Right cardiac atrium (tissue), 5 donors: ENCODE results near the gene LRRC3B. TPM values are rescaled to one million over a fixed set of nuclear protein-coding genes. Genes with fewer than 3 reads are reported as not detected.

Experiments
- ATAC-seq, 2 donors: fragments of 200-7000 bp; cut with Tn5 transposase; one replicate each; pipeline versions ENCODE4 v1.8.0 to v1.9.1; 2020; ENCODE audit warnings: moderate library complexity in 2 of 2, mild to moderate bottlenecking in 1 of 2
- DNase-seq, 3 donors: peaks; one replicate each; pipeline ENCODE4 v3.0.0-alpha.2; 2020
- H3K27ac ChIP-seq: one replicate; pipeline ENCODE4 v1.5.1; 2013; ENCODE audit warnings: mild to moderate bottlenecking, low read length, control low read depth, moderate library complexity
- H3K27me3 ChIP-seq: one replicate; pipeline ENCODE4 v1.6.1; 2013; ENCODE audit not compliant: control insufficient read depth, insufficient read depth
- H3K4me1 ChIP-seq: one replicate; pipeline ENCODE4 v1.6.1; 2013; ENCODE audit warnings: low read length; ENCODE audit not compliant: control insufficient read depth, insufficient read depth
- H3K4me3 ChIP-seq: one replicate; pipeline ENCODE4 v1.5.1; 2013; ENCODE audit warnings: low read length, control low read depth
- H3K9me3 ChIP-seq: one replicate; pipeline ENCODE4 v1.6.1; 2013; ENCODE audit warnings: low read length; ENCODE audit not compliant: control insufficient read depth
- WGBS: extraction: QIAGEN DNeasy Blood & Tissue Kit; methylation state at CpG from one replicate; pipeline ENCODE4 v1.1.7; 2013; 5-methylcytosine and 5-hydroxymethylcytosine counted together
- intact Hi-C, 4 donors: fragments of 100-400 bp; cut with DNase I; formaldehyde crosslinking; loops; one replicate each; pipeline versions ENCODE4 v1.11.0 to v1.14.0; 2022 to 2023
- polyA plus RNA-seq: library from polyadenylated mRNA; stranded (reverse); fragments of 200-250 nt; gene quantifications from one replicate; pipeline ENCODE4 v1.2.3, GENCODE V29; 2013
- total RNA-seq, 4 donors: library from RNA; stranded (reverse); fragmentation: NEBNext Ultra II Directional; extraction: Animal tissue kit (Norgen Biotek cat#: 25700); gene quantifications; one replicate each; pipeline ENCODE4 v1.2.1, GENCODE V29; 2021
- donor health status: healthy with polysubstance abuse.
- donor health status: DM: no; HTN: yes; CAD: no.
- donor health status: DM: no; HTN: no; CAD: no.
- donor health status: DM: no; HTN: yes; CAD: no; lungs with severe emphysema.
- donor health status: DM: yes; HTN: yes; CAD: no.

The LRRC3B gene
- total and polyA plus RNA-seq, 5 donors, result 0.03 to 0.68 (median 0.16) TPM; not detected in 2

DNA sequence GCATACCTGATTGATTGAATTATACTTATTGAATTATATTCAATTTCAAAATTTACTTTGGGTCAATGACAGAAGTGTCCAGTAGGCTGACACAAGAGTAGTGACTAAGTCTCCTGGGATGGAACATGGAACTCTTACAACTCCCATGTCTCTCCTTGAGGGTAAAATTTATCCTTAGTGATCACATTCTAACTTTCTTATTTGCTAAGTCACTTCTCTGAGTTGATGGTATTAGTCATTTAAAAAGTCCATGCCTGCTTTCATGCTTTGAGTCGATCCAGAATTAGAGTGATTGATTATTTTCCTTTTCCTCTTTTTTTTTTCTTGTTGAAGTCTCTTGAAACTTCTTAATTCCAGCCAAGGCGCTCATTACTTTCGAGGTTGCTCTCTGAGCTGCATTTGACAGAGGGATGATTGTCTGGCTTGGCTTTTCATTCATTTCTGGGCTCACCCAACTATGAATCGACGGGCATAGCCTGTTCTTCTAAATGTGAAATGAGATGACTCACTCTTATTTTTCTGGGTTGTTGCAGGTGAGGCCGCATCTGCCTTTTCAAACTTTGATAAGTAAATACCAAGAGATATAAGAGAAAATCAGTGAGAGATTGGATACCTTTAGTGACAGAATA lies 34.9 kb downstream of the LRRC3B start:
- Histone ChIP-seq H3K9me3 (no peaks in the 10 kb centered on the region), H3K27me3 (no peaks in the 10 kb centered on the region), H3K27ac (no peak overlapping the region), H3K4me1 (no peaks in the 10 kb centered on the region), H3K4me3 (no peak overlapping the region)
- WGBS, result 76% methylated on average over 6 of the region's 6 CpGs
- ATAC-seq (no peak), DNase-seq (no peak)
- intact Hi-C loops, result no loop called here

DNA sequence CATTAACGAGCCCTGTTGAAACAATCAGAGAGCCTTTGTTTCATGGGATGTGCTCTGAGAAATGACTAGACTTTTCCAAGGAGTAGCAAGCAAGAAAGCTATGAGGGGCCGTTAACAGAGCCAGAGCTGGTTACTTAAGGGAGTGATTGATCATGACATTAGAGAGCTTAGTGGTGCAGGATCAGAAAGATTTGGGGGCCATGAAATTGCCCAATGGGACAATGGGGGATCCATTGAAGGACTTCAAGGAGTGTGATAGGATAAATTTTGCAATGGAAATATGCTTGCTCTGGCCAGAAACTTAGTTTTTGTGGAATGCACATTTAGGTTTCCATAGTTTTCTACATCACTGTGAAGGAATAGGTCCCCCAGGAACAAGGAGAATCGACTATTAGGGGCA lies 45.6 kb downstream of the LRRC3B start:
- no peaks in the 10 kb centered on the region for H3K27me3 ChIP-seq
- H3K4me3 ChIP-seq, result no peak overlapping the region
- no peaks in the 10 kb centered on the region for H3K4me1 ChIP-seq
- no peak overlapping the region for H3K27ac ChIP-seq
- ATAC-seq (no peak), DNase-seq (no peak)
- intact Hi-C loops, result no loop called here
- H3K9me3 ChIP-seq, result no peaks in the 10 kb centered on the region
- WGBS, result 66% methylated on average over 3 of the region's 3 CpGs

DNA sequence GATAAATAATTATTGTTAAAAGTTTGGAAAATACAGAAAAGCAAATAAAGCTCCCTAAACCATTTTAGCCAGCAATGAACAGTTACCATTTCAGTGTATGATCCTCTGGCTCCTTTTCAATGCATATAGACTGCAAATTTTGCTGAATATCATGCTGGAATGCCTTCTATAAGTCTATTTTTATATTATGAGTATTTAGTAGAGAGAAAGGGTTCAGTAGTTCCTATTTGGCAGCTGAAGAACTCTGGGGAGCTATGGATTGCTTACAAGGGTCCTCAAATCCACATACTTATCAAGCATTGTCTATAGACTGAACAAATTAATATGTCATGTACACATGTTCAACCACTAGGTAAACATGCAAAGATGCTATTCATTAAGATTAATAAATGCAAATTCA lies 46.1 kb downstream of the LRRC3B start:
- Histone ChIP-seq H3K27ac (no peak overlapping the region), H3K27me3 (no peaks in the 10 kb centered on the region), H3K4me3 (no peak overlapping the region), H3K4me1 (no peaks in the 10 kb centered on the region), H3K9me3 (no peaks in the 10 kb centered on the region)
- no peak for DNase-seq
- no peak for ATAC-seq
- intact Hi-C loops, result no loop called here

DNA sequence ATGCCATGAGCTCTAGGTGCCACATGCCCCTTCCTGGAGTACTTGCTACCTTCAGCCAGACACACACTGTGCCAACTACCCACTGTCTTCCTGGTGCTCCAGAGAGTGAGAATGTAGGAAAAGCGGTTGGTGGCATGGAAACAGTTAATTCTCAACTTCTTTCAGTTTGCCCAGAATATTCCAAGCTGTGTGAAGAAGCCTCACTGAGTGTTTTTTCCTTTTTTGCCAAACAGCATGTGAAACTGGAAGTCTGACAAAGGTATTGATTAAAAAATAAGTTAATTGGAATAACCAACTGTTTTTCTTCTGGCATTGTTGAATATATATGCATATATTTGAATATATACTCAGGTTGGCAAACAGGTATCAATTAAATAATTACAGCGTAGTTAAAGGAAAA lies 52.8 kb downstream of the LRRC3B start:
- ATAC-seq (no peak), DNase-seq (no peak)
- 94% methylated on average over 2 of the region's 2 CpGs for WGBS
- Histone ChIP-seq H3K9me3 (no peaks in the 10 kb centered on the region), H3K4me1 (no peaks in the 10 kb centered on the region), H3K27me3 (no peaks in the 10 kb centered on the region), H3K4me3 (no peak overlapping the region), H3K27ac (no peak overlapping the region)
- intact Hi-C loops, result no loop called here

DNA sequence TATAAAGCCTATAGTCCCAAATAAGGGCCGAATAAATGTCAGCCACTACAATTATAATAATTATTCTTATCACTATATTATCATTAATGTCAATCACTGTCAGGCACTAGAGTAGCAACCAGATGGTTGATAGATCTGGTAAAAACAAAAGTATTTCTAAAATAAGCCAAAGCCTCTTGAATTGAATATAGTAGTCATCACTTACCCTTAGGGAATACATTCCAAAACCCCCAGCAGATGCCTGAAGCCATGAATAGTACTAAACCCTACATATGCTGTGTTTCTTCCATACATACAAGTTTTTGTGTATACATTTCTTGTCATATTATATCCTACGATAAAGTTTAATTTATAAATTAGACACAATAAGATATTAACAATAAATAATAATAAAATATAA lies 59.1 kb downstream of the LRRC3B start:
- ATAC-seq, result no peak
- intact Hi-C loops, result no loop called here
- 84% methylated on average over 2 of the region's 2 CpGs for WGBS
- Histone ChIP-seq H3K4me3 (no peak overlapping the region), H3K27me3 (no peaks in the 10 kb centered on the region), H3K4me1 (no peaks in the 10 kb centered on the region), H3K9me3 (no peaks in the 10 kb centered on the region), H3K27ac (no peak overlapping the region)
- DNase-seq, result no peak

DNA sequence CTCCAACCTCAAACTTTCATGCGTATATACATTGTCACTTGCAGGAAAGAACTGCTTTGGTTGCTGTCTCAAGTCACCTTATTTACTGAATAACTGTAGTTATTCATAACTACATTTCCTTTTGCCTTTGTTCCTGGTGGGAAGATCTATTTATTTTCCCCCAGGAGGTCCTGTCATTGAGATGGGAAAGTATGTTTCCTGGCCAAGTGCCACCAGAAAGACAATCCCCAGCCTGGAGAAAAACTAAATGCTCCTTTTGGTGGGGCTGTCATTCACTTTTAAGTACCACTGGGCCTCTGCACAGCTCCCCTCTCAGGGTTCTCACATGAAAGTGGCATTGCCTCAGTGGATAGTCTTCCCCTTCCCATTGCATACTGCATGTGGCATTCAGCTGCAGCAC lies 59.8 kb downstream of the LRRC3B start:
- no peaks in the 10 kb centered on the region for H3K9me3 ChIP-seq
- intact Hi-C loops, result no loop called here
- DNase-seq, result no peak
- H3K4me1 ChIP-seq, result no peaks in the 10 kb centered on the region
- WGBS, result 90% methylated on average over 1 of the region's 1 CpG
- H3K27ac ChIP-seq, result no peak overlapping the region
- H3K27me3 ChIP-seq, result no peaks in the 10 kb centered on the region
- no peak for ATAC-seq
- no peak overlapping the region for H3K4me3 ChIP-seq

DNA sequence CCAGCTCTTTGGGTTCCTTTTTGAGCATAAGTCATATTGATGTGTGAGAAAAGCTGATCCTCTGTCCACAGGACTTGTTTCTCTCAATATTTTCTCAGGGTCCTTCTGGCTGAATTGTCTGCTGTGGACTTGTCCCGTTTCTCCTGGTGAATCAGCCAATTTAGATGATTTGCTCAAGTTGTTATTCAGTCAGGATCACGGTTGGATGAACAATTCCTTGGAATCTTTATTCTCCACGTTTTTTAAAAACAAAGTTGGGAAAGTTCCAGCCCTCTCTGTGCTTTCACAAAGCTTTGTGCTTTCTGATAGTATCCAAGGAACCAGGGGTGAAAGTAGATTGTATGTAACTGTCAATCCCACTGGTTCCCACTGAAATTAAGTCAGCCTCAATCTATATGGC lies 61.3 kb downstream of the LRRC3B start:
- ATAC-seq (no peak), DNase-seq (no peak)
- Histone ChIP-seq H3K4me1 (no peaks in the 10 kb centered on the region), H3K4me3 (no peak overlapping the region), H3K27me3 (no peaks in the 10 kb centered on the region), H3K9me3 (no peaks in the 10 kb centered on the region), H3K27ac (no peak overlapping the region)
- intact Hi-C loops, result no loop called here
- 54% methylated on average over 3 of the region's 3 CpGs for WGBS

DNA sequence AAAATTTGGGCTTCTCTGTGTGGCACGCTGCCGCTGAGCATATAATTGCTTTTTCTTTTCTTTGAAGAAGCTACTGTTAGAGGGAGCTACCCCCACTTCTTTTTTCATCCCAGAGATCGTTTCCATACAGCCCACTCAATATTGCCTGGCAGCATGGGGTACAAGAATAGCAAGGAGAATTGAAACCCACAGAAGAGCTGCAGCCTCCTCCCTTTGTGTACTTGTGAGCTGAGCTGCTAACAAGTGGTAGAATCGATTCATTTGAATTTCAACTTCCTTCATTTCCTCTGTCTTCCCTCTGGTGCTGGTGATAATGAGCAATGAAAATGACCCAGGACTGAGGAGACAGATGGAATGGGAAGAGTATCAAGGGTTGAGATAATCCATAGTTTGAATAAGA lies 64.9 kb downstream of the LRRC3B start:
- 82% methylated on average over 4 of the region's 4 CpGs for WGBS
- intact Hi-C loops, result no loop called here
- DNase-seq (no peak), ATAC-seq (no peak)
- Histone ChIP-seq H3K4me1 (no peaks in the 10 kb centered on the region), H3K4me3 (no peak overlapping the region), H3K27ac (no peak overlapping the region), H3K27me3 (no peaks in the 10 kb centered on the region), H3K9me3 (no peaks in the 10 kb centered on the region)

DNA sequence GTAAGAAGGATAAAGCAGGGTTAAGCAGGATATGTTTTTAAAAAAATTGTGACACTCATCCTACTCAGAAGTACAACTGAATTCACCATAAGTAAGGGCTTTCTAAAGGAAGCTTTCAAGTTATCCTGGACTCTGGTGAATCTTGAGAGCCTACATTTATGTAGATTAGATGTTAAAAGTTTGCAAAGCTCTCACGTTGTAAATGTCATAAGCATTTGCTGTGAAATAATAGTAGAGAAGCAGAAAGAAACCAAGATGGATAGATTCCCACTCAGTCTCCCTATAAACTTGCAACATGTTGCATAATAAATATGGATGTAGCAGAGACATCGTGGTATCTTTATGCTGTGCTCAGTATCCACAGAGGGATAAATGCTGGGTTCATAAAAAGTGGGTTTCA lies 77.0 kb downstream of the LRRC3B start:
- no peaks in the 10 kb centered on the region for H3K9me3 ChIP-seq
- H3K27me3 ChIP-seq, result no peaks in the 10 kb centered on the region
- no peaks in the 10 kb centered on the region for H3K4me1 ChIP-seq
- intact Hi-C loops, result no loop called here
- no peak overlapping the region for H3K4me3 ChIP-seq
- H3K27ac ChIP-seq, result no peak overlapping the region
- WGBS, result 69% methylated on average over 2 of the region's 2 CpGs
- no peak for ATAC-seq
- no peak for DNase-seq

DNA sequence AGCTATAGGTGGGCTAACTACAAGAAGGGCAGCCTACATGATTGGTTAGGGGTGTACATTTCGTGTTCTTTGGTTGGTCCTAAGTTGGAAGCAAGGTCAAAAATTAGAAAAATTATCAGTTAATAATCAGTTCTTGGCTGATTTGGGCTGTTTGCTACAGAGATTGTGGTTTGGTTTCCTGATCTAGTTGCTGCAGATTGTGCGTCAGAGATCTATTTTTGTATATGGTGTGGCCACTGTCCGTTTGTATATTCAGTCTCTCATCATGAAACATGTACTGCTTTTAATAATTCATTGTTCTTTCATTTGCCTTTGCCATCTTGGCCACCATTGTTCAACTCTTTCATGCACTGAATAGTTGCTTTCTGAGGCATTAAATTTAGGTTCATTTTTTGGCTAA lies 80.9 kb downstream of the LRRC3B start:
- Histone ChIP-seq H3K27ac (no peak overlapping the region), H3K4me3 (no peak overlapping the region), H3K9me3 (no peaks in the 10 kb centered on the region), H3K4me1 (no peaks in the 10 kb centered on the region), H3K27me3 (no peaks in the 10 kb centered on the region)
- intact Hi-C loops, result loop anchor here in 1 of 4 donors (10.0 kb wide), 2 partner anchors 799 to 859 kb away; no protein-coding TSS in a partner anchor
- ATAC-seq (no peak), DNase-seq (no peak)
- WGBS, result 83% methylated on average over 3 of the region's 3 CpGs

DNA sequence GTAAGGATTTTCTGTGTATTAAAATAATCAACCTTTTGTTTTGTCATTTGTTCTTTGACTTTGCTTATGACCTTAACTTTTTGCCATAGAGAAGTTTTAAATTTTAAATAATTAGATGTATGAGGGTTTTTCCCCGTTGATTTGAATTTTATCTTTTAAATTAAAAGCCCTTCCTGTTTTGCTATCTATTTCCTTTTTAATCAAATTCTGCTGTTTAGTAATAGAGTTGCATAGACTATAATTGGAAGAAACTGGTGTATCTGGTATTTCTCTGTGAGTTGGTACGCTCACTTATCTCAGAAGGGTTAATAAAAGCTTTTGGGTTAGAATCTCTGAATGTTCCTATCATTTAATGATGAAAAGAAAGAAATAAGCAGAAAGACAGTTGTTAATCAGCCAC lies 82.2 kb downstream of the LRRC3B start:
- H3K27me3 ChIP-seq, result no peaks in the 10 kb centered on the region
- no peak overlapping the region for H3K4me3 ChIP-seq
- DNase-seq, result no peak
- ATAC-seq, result no peak
- no peaks in the 10 kb centered on the region for H3K9me3 ChIP-seq
- intact Hi-C loops, result loop anchor here in 1 of 4 donors (10.0 kb wide), 2 partner anchors 800 to 860 kb away; no protein-coding TSS in a partner anchor
- no peak overlapping the region for H3K27ac ChIP-seq
- 72% methylated on average over 2 of the region's 2 CpGs for WGBS
- no peaks in the 10 kb centered on the region for H3K4me1 ChIP-seq

DNA sequence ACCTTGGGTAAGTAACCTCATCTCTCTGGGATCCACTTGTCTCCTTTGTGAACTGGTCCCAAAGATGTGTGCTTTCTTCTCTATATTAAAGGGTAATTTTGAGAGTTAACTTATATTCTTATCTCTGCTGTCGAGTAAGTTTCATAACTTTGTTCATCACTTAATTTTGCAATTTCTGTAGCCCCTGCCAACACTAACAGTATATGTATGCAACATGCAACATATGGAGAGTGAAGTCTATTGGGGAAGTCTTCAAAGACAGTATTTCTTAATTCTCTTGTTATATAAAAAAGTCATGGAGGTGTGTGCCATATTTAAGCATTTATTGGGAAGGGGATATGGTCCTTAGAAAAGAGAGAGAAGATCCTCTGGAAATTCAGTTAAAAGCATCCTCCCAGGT lies 85.9 kb downstream of the LRRC3B start:
- H3K27me3 ChIP-seq, result no peaks in the 10 kb centered on the region
- WGBS, result 60% methylated on average over 1 of the region's 1 CpG
- H3K4me1 ChIP-seq, result no peaks in the 10 kb centered on the region
- no peak for ATAC-seq
- H3K27ac ChIP-seq, result no peak overlapping the region
- intact Hi-C loops, result loop anchor here in 1 of 4 donors (10.0 kb wide), 2 partner anchors 804 to 864 kb away; no protein-coding TSS in a partner anchor
- DNase-seq, result no peak
- no peak overlapping the region for H3K4me3 ChIP-seq
- H3K9me3 ChIP-seq, result no peaks in the 10 kb centered on the region
